C4-2B (cell line): ENCODE measurements around the gene PTCHD4.

Source experiments
- ZFX ChIP-seq: fragments of 450-650 bp; IDR thresholded peaks from 2 replicates; pipeline ENCODE4 v1.6.1; 2017
- TF ChIP-seq, protein P1 (sequence below): fragments of 450-650 bp; conservative IDR thresholded peaks from 2 replicates; pipeline ENCODE4 v1.5.1; 2017; ENCODE audit warnings: mild to moderate bottlenecking

DNA sequence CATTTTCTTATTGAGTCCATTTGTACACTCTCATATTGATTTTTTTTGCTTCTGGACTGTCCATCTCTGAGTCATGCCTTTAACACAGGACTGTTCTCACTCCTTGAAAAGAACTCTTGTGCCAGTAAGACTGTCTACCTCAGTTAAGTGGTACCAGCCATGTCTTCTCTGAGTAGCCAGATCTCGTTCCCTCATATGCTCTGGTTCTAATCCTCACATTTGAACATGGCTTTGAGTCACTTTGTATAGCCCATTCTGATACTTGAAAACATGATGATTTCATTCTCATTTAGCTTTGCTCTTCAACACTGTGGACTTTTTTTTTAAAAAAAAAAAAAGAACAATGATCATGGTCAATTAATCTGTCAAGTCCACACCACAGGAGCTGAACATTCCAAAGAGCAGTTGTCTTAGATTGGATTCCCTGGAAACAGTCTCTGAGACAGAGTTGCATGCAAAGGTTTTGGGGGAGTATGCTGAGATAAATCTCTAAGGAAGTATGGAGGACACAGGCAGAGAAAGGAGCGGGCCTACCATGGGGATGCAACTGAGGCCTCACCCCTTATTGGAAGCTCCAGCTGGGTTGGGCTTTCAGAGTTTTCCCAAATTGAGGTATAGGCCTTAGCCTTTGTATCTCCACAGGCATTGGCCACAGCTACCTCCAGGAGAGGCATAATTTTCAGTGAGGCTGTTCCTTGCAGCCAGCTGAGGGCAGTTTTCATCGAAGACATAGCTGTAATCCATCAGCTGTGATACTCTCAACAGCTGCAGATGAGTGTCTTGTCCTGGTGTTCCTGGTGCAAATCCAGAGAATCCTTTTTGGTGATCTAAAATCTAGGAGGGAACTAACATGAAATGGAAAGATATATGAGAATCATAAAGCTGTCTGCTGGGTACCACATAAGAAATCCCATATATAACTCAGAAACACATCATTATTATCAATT is 6.0 kb upstream of the PTCHD4 start:
- TF ChIP-seq, protein P1, sequence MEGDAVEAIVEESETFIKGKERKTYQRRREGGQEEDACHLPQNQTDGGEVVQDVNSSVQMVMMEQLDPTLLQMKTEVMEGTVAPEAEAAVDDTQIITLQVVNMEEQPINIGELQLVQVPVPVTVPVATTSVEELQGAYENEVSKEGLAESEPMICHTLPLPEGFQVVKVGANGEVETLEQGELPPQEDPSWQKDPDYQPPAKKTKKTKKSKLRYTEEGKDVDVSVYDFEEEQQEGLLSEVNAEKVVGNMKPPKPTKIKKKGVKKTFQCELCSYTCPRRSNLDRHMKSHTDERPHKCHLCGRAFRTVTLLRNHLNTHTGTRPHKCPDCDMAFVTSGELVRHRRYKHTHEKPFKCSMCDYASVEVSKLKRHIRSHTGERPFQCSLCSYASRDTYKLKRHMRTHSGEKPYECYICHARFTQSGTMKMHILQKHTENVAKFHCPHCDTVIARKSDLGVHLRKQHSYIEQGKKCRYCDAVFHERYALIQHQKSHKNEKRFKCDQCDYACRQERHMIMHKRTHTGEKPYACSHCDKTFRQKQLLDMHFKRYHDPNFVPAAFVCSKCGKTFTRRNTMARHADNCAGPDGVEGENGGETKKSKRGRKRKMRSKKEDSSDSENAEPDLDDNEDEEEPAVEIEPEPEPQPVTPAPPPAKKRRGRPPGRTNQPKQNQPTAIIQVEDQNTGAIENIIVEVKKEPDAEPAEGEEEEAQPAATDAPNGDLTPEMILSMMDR, result no peak
- TF ChIP-seq ZFX, result no peak
